K562 treated with DMSO at 1 percent for 48 hours (cell line): ENCODE data around the gene NUSAP1. TPM values are rescaled to one million over a fixed set of nuclear protein-coding genes. Genes with fewer than 3 reads are reported as not detected.

Experiments
- total RNA-seq: library from RNA; unstranded; fragments of 300-600 nt; gene quantifications from 2 replicates; pipeline ENCODE4 v1.2.3, GENCODE V29; 2022; ENCODE audit warnings: low replicate concordance; ENCODE audit errors: extremely low read depth

The NUSAP1 gene, protein sequence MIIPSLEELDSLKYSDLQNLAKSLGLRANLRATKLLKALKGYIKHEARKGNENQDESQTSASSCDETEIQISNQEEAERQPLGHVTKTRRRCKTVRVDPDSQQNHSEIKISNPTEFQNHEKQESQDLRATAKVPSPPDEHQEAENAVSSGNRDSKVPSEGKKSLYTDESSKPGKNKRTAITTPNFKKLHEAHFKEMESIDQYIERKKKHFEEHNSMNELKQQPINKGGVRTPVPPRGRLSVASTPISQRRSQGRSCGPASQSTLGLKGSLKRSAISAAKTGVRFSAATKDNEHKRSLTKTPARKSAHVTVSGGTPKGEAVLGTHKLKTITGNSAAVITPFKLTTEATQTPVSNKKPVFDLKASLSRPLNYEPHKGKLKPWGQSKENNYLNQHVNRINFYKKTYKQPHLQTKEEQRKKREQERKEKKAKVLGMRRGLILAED
- not detected in 2 replicates for total RNA-seq

DNA sequence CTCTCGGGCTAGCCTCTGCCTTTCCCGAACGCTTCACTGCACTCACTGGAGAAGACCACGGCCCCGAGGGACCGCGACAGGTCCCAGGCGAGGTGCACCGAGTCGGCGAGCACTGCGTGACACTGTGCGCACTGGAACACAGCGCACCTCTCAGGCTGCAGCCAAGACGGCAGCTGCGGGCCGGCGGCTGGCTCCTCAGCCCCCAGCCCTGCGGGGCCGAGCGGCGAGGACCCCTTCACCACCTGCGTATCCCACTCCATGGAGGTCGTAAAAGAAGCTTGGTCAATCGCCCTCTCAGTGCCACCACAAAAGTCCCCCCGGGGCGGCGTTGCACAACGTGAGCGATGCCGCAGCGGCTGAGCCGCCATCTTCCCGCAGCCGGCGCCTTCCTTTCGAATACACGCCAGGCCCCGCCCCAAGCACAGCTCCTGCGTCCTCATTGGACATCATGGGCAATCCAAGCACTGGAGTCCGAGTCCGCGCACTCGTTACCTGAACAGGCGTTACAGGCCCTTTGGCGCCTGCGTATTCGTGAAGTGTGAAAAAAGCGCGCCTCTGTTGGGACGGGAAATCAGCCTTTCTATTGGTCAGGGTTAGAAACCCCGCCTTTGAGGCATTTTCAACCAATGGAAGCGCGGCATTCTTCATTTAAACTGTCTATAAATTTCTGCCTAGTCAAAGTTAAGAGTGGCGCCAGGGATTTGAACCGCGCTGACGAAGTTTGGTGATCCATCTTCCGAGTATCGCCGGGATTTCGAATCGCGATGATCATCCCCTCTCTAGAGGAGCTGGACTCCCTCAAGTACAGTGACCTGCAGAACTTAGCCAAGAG, at the start of gene NUSAP1, which contains the start of gene OIP5:
Gene NUSAP1 (plus strand): TSS at position 688 of the 832 bp plus-strand sequence. CDS start 77 bp downstream, at position 765.
Gene OIP5 (minus strand): TSS at position 398 of the 832 bp plus-strand sequence. CDS start 30 bp downstream, at position 368.

GRCh38 chr15:41416742-41417417, 84.2 kb downstream of the NUSAP1 start, which contains the start of gene RTF1:
TSS of gene RTF1 (plus strand) at chr15:41417095. CDS start at chr15:41417116, 21 bp downstream.

Other genes starting within 250 kb of the NUSAP1 start
- gene INO80, start 216.6 kb upstream of the NUSAP1 start, total RNA-seq = not detected in 2 replicates
- not detected in 2 replicates for gene EXD1, start 102.1 kb upstream of the NUSAP1 start, total RNA-seq
- gene CHP1, start 101.6 kb upstream of the NUSAP1 start, total RNA-seq = not detected in 2 replicates
- gene OIP5, start 290 bp upstream of the NUSAP1 start, total RNA-seq = not detected in 2 replicates
- not detected in 2 replicates for gene NDUFAF1, start 69.6 kb downstream of the NUSAP1 start, total RNA-seq
- not detected in 2 replicates for gene RTF1, start 84.2 kb downstream of the NUSAP1 start, total RNA-seq
- gene ITPKA, start 161.0 kb downstream of the NUSAP1 start, total RNA-seq = not detected in 2 replicates
- not detected in 2 replicates for gene LTK, start 180.9 kb downstream of the NUSAP1 start, total RNA-seq
- 59.5 TPM in 1 of 2 replicates, not detected in the other for gene RPAP1, start 211.4 kb downstream of the NUSAP1 start, total RNA-seq
- not detected in 2 replicates for gene TYRO3, start 226.3 kb downstream of the NUSAP1 start, total RNA-seq